ENCODE results near the gene SAMD13. TPM values are rescaled to one million over a fixed set of nuclear protein-coding genes. Genes with fewer than 3 reads are reported as not detected.

SAMD13 gene
- total and polyA plus RNA-seq, 2 donors (not counting 1 experiment from before 2014, with no cell fraction given) = 0.42 TPM; not detected in 1

- H3K4me3 ChIP-seq (ENCODE audit: control extremely low read depth in 1 of 5, extremely low read depth in 1 of 5, insufficient read depth in 1 of 5, low read depth in 2 of 5, low read length in 4 of 5) = no peak overlapping the region
- ChIA-PET POLR2A (no interaction called here), CTCF (no interaction called here)
- no peaks in the 10 kb centered on the region for H4K20me1 ChIP-seq (ENCODE audit: control insufficient read depth, insufficient read depth, low read length, poor library complexity, severe bottlenecking)
- H3K9ac ChIP-seq (ENCODE audit: low read length) = no peak overlapping the region
- peaks cover 6% of the 10 kb centered on the region for H3K4me1 Mint-ChIP-seq
- H3K4me1 ChIP-seq (ENCODE audit: control insufficient read depth in 2 of 2, insufficient read depth in 2 of 2, low read length in 2 of 2) = peaks cover 4 to 5% of the 10 kb centered on the region in 2 donors
- H3K4me2 ChIP-seq (replicated peaks; ENCODE audit: low read depth, low read length, poor library complexity, severe bottlenecking) = no peak overlapping the region
- H3K79me2 ChIP-seq (ENCODE audit: control insufficient read depth, insufficient read depth, low read length) = no peaks in the 10 kb centered on the region
- no peak overlapping the region for H3K27ac Mint-ChIP-seq
- peaks cover 12% of the 10 kb centered on the region for H3K27me3 Mint-ChIP-seq
- H2AFZ ChIP-seq (ENCODE audit: insufficient read depth, low read depth, low read length, poor library complexity, severe bottlenecking) = no peak overlapping the region
- intact Hi-C loops (cut with micrococcal nuclease) = no loop called here
- no peak for ATAC-seq (ENCODE audit: low read depth)
- DNase-seq = no peak
- WGBS (ENCODE audit: insufficient coverage) = no CpG with 5 or more reads among the region's 2 CpGs
- H3K9me3 Mint-ChIP-seq (ENCODE audit: insufficient read depth) = peaks cover 3% of the 10 kb centered on the region
- TF ChIP-seq EZH2 (IDR thresholded peaks at IDR 0.05; ENCODE audit: borderline replicate concordance, insufficient read depth, low read depth, low read length, poor library complexity, severe bottlenecking) = no peak
- TF ChIP-seq CTCF (IDR thresholded peaks at IDR 0.05) = no peak
- H3K27me3 ChIP-seq (replicated peaks in 1 of 4; ENCODE audit: control extremely low read depth in 1 of 4, control insufficient read depth in 3 of 4, insufficient read depth in 4 of 4, low read length in 3 of 4) = no peaks in the 10 kb centered on the region
- H3K4me3 Mint-ChIP-seq = no peak overlapping the region
- peaks cover 0 to 3% (median 2%) of the 10 kb centered on the region in 3 donors for H3K9me3 ChIP-seq (ENCODE audit: control extremely low read depth in 1 of 3, control insufficient read depth in 2 of 3, insufficient read depth in 1 of 3, low read length in 2 of 3)
- no peaks in the 10 kb centered on the region for H3K36me3 ChIP-seq (replicated peaks in 1 of 2; ENCODE audit: control extremely low read depth in 1 of 2, control insufficient read depth in 1 of 2, extremely low read depth in 1 of 2, insufficient read depth in 2 of 2, low read length in 1 of 2)
- H3K27ac ChIP-seq (ENCODE audit: low read length in 2 of 2) = no peak overlapping the region
Measured at GRCh38 chr1:84293766-84294165, 7.7 kb upstream of the SAMD13 start.

- Mint-ChIP-seq H3K27me3 (peaks cover 15% of the 10 kb centered on the region), H3K4me1 (peaks cover 10% of the 10 kb centered on the region), H3K27ac (no peak overlapping the region), H3K4me3 (no peak overlapping the region), H3K9me3 (ENCODE audit: insufficient read depth) (no peaks in the 10 kb centered on the region)
- no peak overlapping the region for H3K4me2 ChIP-seq (replicated peaks; ENCODE audit: low read depth, low read length, poor library complexity, severe bottlenecking)
- ATAC-seq (ENCODE audit: low read depth) = no peak
- H3K4me1 ChIP-seq (ENCODE audit: control insufficient read depth in 2 of 2, insufficient read depth in 2 of 2, low read length in 2 of 2) = peaks cover 10 to 11% of the 10 kb centered on the region in 2 donors
- DNase-seq = no peak
- ChIA-PET CTCF (no interaction called here), POLR2A (no interaction called here)
- TF ChIP-seq EZH2 (IDR thresholded peaks at IDR 0.05; ENCODE audit: borderline replicate concordance, insufficient read depth, low read depth, low read length, poor library complexity, severe bottlenecking) = no peak
- no peak for TF ChIP-seq CTCF (IDR thresholded peaks at IDR 0.05)
- no peak overlapping the region for H3K9ac ChIP-seq (ENCODE audit: low read length)
- WGBS (ENCODE audit: insufficient coverage) = 90% methylated on average over 2 of the region's 3 CpGs
- H3K9me3 ChIP-seq (ENCODE audit: control extremely low read depth in 1 of 3, control insufficient read depth in 2 of 3, insufficient read depth in 1 of 3, low read length in 2 of 3) = peaks cover 0 to 1% (median 0%) of the 10 kb centered on the region in 3 donors
- no peaks in the 10 kb centered on the region for H3K79me2 ChIP-seq (ENCODE audit: control insufficient read depth, insufficient read depth, low read length)
- H4K20me1 ChIP-seq (ENCODE audit: control insufficient read depth, insufficient read depth, low read length, poor library complexity, severe bottlenecking) = no peaks in the 10 kb centered on the region
- no peak overlapping the region for H2AFZ ChIP-seq (ENCODE audit: insufficient read depth, low read depth, low read length, poor library complexity, severe bottlenecking)
- H3K4me3 ChIP-seq (ENCODE audit: control extremely low read depth in 1 of 5, extremely low read depth in 1 of 5, insufficient read depth in 1 of 5, low read depth in 2 of 5, low read length in 4 of 5) = no peak overlapping the region
- intact Hi-C loops (cut with micrococcal nuclease) = loop anchor here (5.0 kb wide), 1 partner anchor 278 kb away; the partner anchor contains the start of gene CTBS
- H3K27ac ChIP-seq (ENCODE audit: low read length in 2 of 2) = no peak overlapping the region
- H3K27me3 ChIP-seq (replicated peaks in 1 of 4; ENCODE audit: control extremely low read depth in 1 of 4, control insufficient read depth in 3 of 4, insufficient read depth in 4 of 4, low read length in 3 of 4) = peaks cover 0 to 7% (median 4%) of the 10 kb centered on the region in 4 experiments
- no peaks in the 10 kb centered on the region for H3K36me3 ChIP-seq (replicated peaks in 1 of 2; ENCODE audit: control extremely low read depth in 1 of 2, control insufficient read depth in 1 of 2, extremely low read depth in 1 of 2, insufficient read depth in 2 of 2, low read length in 1 of 2)
Measured at GRCh38 chr1:84294751-84295150, 6.8 kb upstream of the SAMD13 start.

All from B cell (primary cell).